B cell (primary cell): ENCODE measurements around the gene SP3. TPM values are rescaled to one million over a fixed set of nuclear protein-coding genes. Genes with fewer than 3 reads are reported as not detected.

ENCODE experiments used
- ATAC-seq: fragments of 200-7000 bp; cut with Tn5 transposase; one replicate; pipeline ENCODE4 v1.10.0; 2021; ENCODE audit warnings: low read depth, mild to moderate bottlenecking, moderate number of reproducible peaks, moderate library complexity
- CTCF ChIA-PET: fragments of 350-600 bp; sonication (Branson Sonifier 250); formaldehyde crosslinking; loops from one replicate; lab custom pipeline; 2021; ENCODE audit warnings: antibody characterized with exemption, inconsistent platforms; lab: Charles Lee
- POLR2A ChIA-PET: fragments of 350-600 bp; sonication (Branson Sonifier 250); formaldehyde crosslinking; loops from one replicate; lab custom pipeline; 2021; ENCODE audit warnings: antibody characterized with exemption; lab: Charles Lee
- DNase-seq: peaks from one replicate; pipeline ENCODE4 v3.0.0; 2013
- H2AFZ ChIP-seq: 2 replicates; pipeline ENCODE4 v1.6.1; 2012; ENCODE audit warnings: mild to moderate bottlenecking, low read depth, low read length; ENCODE audit not compliant: insufficient read depth, poor library complexity, severe bottlenecking
- H3K27ac ChIP-seq, 2 donors: 1 replicate in 1 of 2; 2 replicates in 1 of 2; pipeline ENCODE4 v1.5.1; 2012 to 2013; ENCODE audit warnings: low read length in 2 of 2, mild to moderate bottlenecking in 2 of 2, moderate library complexity in 1 of 2
- H3K27me3 ChIP-seq, 4 experiments: fragments of 200-600 bp in 1 of 4; sonication (generic) in 1 of 4; replicated peaks in 1 of 4; 1 replicate in 2 of 4; 2 replicates in 2 of 4; pipeline versions ENCODE4 v1.6.1 to v1.7.0; 2013 to 2016; ENCODE audit warnings: low read length in 3 of 4, mild to moderate bottlenecking in 2 of 4, mixed read lengths in 1 of 4, moderate library complexity in 1 of 4; ENCODE audit not compliant: insufficient read depth in 4 of 4, control insufficient read depth in 3 of 4; ENCODE audit errors: control extremely low read depth in 1 of 4
- H3K36me3 ChIP-seq, 2 experiments: replicated peaks in 1 of 2; 1 replicate in 1 of 2; 2 replicates in 1 of 2; pipeline versions ENCODE4 v1.6.1 to v1.7.1; 2013; ENCODE audit warnings: low read length in 1 of 2; ENCODE audit not compliant: insufficient read depth in 2 of 2, control insufficient read depth in 1 of 2; ENCODE audit errors: control extremely low read depth in 1 of 2, extremely low read depth in 1 of 2
- H3K4me1 ChIP-seq, 2 donors: fragments of 200-600 bp in 1 of 2; sonication (generic) in 1 of 2; 1 replicate in 1 of 2; 2 replicates in 1 of 2; pipeline versions ENCODE4 v1.5.1 to v1.6.1; 2013 to 2017; ENCODE audit warnings: low read length in 2 of 2; ENCODE audit not compliant: control insufficient read depth in 2 of 2, insufficient read depth in 2 of 2
- H3K4me2 ChIP-seq: replicated peaks from 2 replicates; pipeline ENCODE3; 2012; ENCODE audit warnings: mild to moderate bottlenecking, low read depth, low read length; ENCODE audit not compliant: poor library complexity, severe bottlenecking
- H3K4me3 ChIP-seq, 5 experiments: fragments of 200-600 bp in 1 of 5; sonication (generic) in 1 of 5; 1 replicate in 3 of 5; 2 replicates in 2 of 5; pipeline versions ENCODE4 v1.5.1 to v1.7.0; 2011 to 2016; ENCODE audit warnings: low read length in 4 of 5, mild to moderate bottlenecking in 4 of 5, low read depth in 2 of 5, control low read depth in 1 of 5, moderate library complexity in 1 of 5; ENCODE audit not compliant: insufficient read depth in 1 of 5; ENCODE audit errors: control extremely low read depth in 1 of 5, extremely low read depth in 1 of 5
- H3K79me2 ChIP-seq: fragments of 200-600 bp; sonication (generic); one replicate; pipeline ENCODE4 v1.6.0; 2016; ENCODE audit warnings: low read length; ENCODE audit not compliant: control insufficient read depth, insufficient read depth
- H3K9ac ChIP-seq: fragments of 200-600 bp; sonication (generic); 2 replicates; pipeline ENCODE4 v1.6.1; 2017; ENCODE audit warnings: mild to moderate bottlenecking, low read length, moderate library complexity
- H3K9me3 ChIP-seq, 3 donors: one replicate each; pipeline versions ENCODE4 v1.6.1 to v1.7.1; 2013; ENCODE audit warnings: low read length in 2 of 3; ENCODE audit not compliant: control insufficient read depth in 2 of 3, insufficient read depth in 1 of 3; ENCODE audit errors: control extremely low read depth in 1 of 3
- H4K20me1 ChIP-seq: 2 replicates; pipeline ENCODE4 v1.6.0; 2012; ENCODE audit warnings: mild to moderate bottlenecking, low read length; ENCODE audit not compliant: insufficient read depth, control insufficient read depth, poor library complexity, severe bottlenecking
- H3K27ac Mint-ChIP-seq: one replicate; pipeline ENCODE4 v1.8.0; 2021; ENCODE audit warnings: mixed read lengths
- H3K27me3 Mint-ChIP-seq: one replicate; pipeline ENCODE4 v1.8.0; 2021; ENCODE audit warnings: mixed read lengths
- H3K4me1 Mint-ChIP-seq: one replicate; pipeline ENCODE4 v1.8.0; 2021; ENCODE audit warnings: mixed read lengths
- H3K4me3 Mint-ChIP-seq: one replicate; pipeline ENCODE4 v1.8.0; 2021; ENCODE audit warnings: mixed read lengths
- H3K9me3 Mint-ChIP-seq: one replicate; pipeline ENCODE4 v1.8.0; 2022; ENCODE audit warnings: mixed read lengths; ENCODE audit not compliant: insufficient read depth
- EZH2 ChIP-seq: IDR thresholded peaks from 2 replicates; pipeline ENCODE4 v1.6.1; 2012; ENCODE audit warnings: borderline replicate concordance, low read depth, mild to moderate bottlenecking, moderate library complexity, low read length; ENCODE audit not compliant: insufficient read depth, poor library complexity, severe bottlenecking
- WGBS: methylation state at CpG from one replicate; pipeline ENCODE4 v1.1.5; 2013; ENCODE audit warnings: missing lambda C conversion rate; ENCODE audit not compliant: insufficient coverage; 5-methylcytosine and 5-hydroxymethylcytosine counted together
- intact Hi-C: fragments of 100-400 bp; cut with micrococcal nuclease; formaldehyde crosslinking; loops from one replicate; pipeline ENCODE4 v1.10.0; 2022
- polyA plus RNA-seq: library from polyadenylated mRNA; depleted of rRNA; stranded (reverse); fragments of >200 nt; gene quantifications from 2 replicates; pipeline ENCODE4 v1.2.3, GENCODE V29; 2012
- total RNA-seq, 2 donors: library from RNA; stranded (reverse); fragments of 120-200 nt in 1 of 2; gene quantifications; 1 replicate in 1 of 2; 2 replicates in 1 of 2; pipeline versions ENCODE4 v1.2.3 to v1.2.4, GENCODE V29; 2013 to 2022
- TF ChIP-seq, protein P1 (sequence below): fragments of 200-600 bp; IDR thresholded peaks from one replicate; pipeline ENCODE4 v1.8.0; 2022; ENCODE audit warnings: antibody characterized with exemption, mild to moderate bottlenecking

SP3 gene
- total and polyA plus RNA-seq, 2 donors (not counting 1 experiment from before 2014, with no cell fraction given): 31.9 to 152 TPM

DNA sequence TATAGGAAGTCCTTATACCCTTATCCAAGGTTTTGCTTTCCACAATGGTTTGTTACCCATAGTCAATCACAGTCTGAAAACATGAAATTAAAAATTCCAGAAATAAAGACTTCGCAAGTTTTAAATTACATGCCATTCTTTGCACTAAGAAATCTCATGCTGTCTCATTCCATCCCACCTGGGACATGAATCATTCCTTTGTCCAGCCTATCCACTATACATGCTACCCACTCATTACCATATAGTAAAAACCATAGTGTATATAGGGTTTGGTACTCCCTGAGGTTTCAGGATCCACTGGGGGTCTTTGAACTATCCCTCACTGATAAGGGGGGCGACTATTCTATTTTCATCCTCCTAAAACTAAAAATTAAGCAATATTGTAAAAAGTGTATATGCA, 17.0 kb downstream of the SP3 start:
- H3K4me1 Mint-ChIP-seq: peaks cover 72% of the 10 kb centered on the region
- ChIA-PET POLR2A (no interaction called here), CTCF (no interaction called here)
- Histone ChIP-seq H3K9me3 (no peaks in the 10 kb centered on the region), H3K4me3 (no peak overlapping the region), H3K27me3 (no peaks in the 10 kb centered on the region), H3K27ac (no peak overlapping the region), H3K9ac (no peak overlapping the region), H3K4me2 (no peak overlapping the region), H3K79me2 (peaks cover 99% of the 10 kb centered on the region), H2AFZ (no peak overlapping the region), H3K36me3 (peaks cover 0 to 30% of the 10 kb centered on the region in 2 experiments), H3K4me1 (peaks cover 16 to 37% of the 10 kb centered on the region in 2 donors), H4K20me1 (peaks cover 86% of the 10 kb centered on the region)
- H3K27ac Mint-ChIP-seq: no peak overlapping the region
- TF ChIP-seq EZH2: no peak
- TF ChIP-seq, protein P1, sequence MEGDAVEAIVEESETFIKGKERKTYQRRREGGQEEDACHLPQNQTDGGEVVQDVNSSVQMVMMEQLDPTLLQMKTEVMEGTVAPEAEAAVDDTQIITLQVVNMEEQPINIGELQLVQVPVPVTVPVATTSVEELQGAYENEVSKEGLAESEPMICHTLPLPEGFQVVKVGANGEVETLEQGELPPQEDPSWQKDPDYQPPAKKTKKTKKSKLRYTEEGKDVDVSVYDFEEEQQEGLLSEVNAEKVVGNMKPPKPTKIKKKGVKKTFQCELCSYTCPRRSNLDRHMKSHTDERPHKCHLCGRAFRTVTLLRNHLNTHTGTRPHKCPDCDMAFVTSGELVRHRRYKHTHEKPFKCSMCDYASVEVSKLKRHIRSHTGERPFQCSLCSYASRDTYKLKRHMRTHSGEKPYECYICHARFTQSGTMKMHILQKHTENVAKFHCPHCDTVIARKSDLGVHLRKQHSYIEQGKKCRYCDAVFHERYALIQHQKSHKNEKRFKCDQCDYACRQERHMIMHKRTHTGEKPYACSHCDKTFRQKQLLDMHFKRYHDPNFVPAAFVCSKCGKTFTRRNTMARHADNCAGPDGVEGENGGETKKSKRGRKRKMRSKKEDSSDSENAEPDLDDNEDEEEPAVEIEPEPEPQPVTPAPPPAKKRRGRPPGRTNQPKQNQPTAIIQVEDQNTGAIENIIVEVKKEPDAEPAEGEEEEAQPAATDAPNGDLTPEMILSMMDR: no peak
- no peak for ATAC-seq
- intact Hi-C loops: loop anchor here (5.0 kb wide), 1 partner anchor 46 kb away; no protein-coding TSS in a partner anchor
- no CpG with 5 or more reads among the region's 2 CpGs for WGBS
- no peak for DNase-seq
- no peak overlapping the region for H3K4me3 Mint-ChIP-seq
- H3K9me3 Mint-ChIP-seq: no peaks in the 10 kb centered on the region
- no peaks in the 10 kb centered on the region for H3K27me3 Mint-ChIP-seq

DNA sequence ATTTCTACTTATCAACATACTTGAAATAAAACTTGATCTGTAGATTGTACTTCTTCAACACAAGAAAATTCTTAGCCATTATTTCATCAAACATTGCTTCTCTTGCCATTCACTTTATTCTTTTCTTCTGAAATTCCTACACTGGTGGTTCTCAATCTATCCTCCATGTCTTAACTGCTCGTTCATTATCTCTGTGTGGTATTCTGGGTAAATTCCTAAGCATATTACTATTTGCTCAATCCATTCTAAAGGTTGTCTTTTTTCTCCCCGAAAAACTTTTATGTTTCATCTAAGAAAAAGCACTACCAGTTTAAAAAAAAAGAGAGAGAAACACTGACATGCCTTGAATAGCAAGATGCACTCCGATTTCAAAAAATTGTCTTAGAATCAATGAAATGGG, 18.0 kb downstream of the SP3 start:
- DNase-seq (no peak), ATAC-seq (no peak)
- peaks cover 24 to 40% of the 10 kb centered on the region in 2 donors for H3K4me1 ChIP-seq
- no CpG with 5 or more reads among the region's 3 CpGs for WGBS
- H4K20me1 ChIP-seq: peaks cover 86% of the 10 kb centered on the region
- Mint-ChIP-seq H3K4me1 (peaks cover 71% of the 10 kb centered on the region), H3K9me3 (no peaks in the 10 kb centered on the region), H3K27me3 (no peaks in the 10 kb centered on the region), H3K27ac (no peak overlapping the region), H3K4me3 (no peak overlapping the region)
- H3K79me2 ChIP-seq: peaks cover 99% of the 10 kb centered on the region
- POLR2A ChIA-PET: no interaction called here
- no peaks in the 10 kb centered on the region for H3K27me3 ChIP-seq
- no peak overlapping the region for H3K27ac ChIP-seq
- H3K4me2 ChIP-seq: no peak overlapping the region
- TF ChIP-seq, protein P1: no peak
- TF ChIP-seq EZH2: no peak
- H3K36me3 ChIP-seq: peaks cover 0 to 19% of the 10 kb centered on the region in 2 experiments
- no peak overlapping the region for H3K4me3 ChIP-seq
- intact Hi-C loops: loop anchor here (5.0 kb wide), 1 partner anchor 45 kb away; no protein-coding TSS in a partner anchor
- no peaks in the 10 kb centered on the region for H3K9me3 ChIP-seq
- H2AFZ ChIP-seq: no peak overlapping the region
- H3K9ac ChIP-seq: no peak overlapping the region
- CTCF ChIA-PET: no interaction called here
